ENCODE data around the gene GABBR2.

DNA sequence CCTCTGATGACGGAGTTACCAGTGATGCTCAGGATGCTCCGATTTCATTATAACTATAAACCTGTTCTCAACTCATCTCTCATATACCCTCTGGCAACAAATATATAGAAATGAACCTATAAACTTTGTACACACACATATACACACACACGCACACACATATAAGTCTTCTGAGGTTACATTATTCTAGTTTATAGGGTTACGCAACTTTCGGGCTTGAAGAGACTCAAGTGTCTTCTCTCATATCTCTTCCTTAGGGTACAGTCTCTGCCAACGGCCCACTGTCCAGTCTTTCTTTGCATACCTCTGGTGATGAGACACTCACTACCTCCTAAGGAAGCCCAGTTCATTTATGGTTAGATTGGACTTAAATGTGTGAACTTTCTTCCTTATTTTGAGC, 383.9 kb downstream of the GABBR2 start:
- TF ChIP-seq, protein P1, sequence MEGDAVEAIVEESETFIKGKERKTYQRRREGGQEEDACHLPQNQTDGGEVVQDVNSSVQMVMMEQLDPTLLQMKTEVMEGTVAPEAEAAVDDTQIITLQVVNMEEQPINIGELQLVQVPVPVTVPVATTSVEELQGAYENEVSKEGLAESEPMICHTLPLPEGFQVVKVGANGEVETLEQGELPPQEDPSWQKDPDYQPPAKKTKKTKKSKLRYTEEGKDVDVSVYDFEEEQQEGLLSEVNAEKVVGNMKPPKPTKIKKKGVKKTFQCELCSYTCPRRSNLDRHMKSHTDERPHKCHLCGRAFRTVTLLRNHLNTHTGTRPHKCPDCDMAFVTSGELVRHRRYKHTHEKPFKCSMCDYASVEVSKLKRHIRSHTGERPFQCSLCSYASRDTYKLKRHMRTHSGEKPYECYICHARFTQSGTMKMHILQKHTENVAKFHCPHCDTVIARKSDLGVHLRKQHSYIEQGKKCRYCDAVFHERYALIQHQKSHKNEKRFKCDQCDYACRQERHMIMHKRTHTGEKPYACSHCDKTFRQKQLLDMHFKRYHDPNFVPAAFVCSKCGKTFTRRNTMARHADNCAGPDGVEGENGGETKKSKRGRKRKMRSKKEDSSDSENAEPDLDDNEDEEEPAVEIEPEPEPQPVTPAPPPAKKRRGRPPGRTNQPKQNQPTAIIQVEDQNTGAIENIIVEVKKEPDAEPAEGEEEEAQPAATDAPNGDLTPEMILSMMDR (conservative IDR thresholded peaks at IDR 0.05 in 1 of 2, IDR thresholded peaks at IDR 0.05 in 1 of 2; ENCODE audit: extremely low read depth in 1 of 2, insufficient read depth in 1 of 2, low read depth in 1 of 2, low read length in 2 of 2) = no peak
- no peak for TF ChIP-seq EZH2 (IDR thresholded peaks at IDR 0.05; ENCODE audit: borderline replicate concordance, low read length)

Data from mammary epithelial cell (primary cell).